Ishikawa (cell line): ENCODE results near the gene KIR3DL1.

ENCODE experiments used
- CEBPB ChIP-seq: IDR thresholded peaks from 2 replicates; pipeline ENCODE4 v1.6.1; 2012
- CREB1 ChIP-seq: IDR thresholded peaks from 2 replicates; pipeline ENCODE4 v1.6.1; 2012; ENCODE audit warnings: low read depth
- EGR1 ChIP-seq: IDR thresholded peaks from 2 replicates; pipeline ENCODE4 v1.6.1; 2012
- EP300 ChIP-seq: IDR thresholded peaks from 2 replicates; pipeline ENCODE4 v1.6.1; 2012; ENCODE audit warnings: borderline replicate concordance
- FOXM1 ChIP-seq: IDR thresholded peaks from 2 replicates; pipeline ENCODE4 v1.6.1; 2012; ENCODE audit warnings: low read depth, borderline replicate concordance
- NFIC ChIP-seq: IDR thresholded peaks from 2 replicates; pipeline ENCODE4 v1.6.1; 2012
- RAD21 ChIP-seq: IDR thresholded peaks from 2 replicates; pipeline ENCODE4 v1.6.1; 2012; ENCODE audit warnings: low read depth
- TAF1 ChIP-seq: IDR thresholded peaks from 2 replicates; pipeline ENCODE4 v1.6.1; 2012; ENCODE audit warnings: low read depth, mild to moderate bottlenecking
- TCF12 ChIP-seq: IDR thresholded peaks from 2 replicates; pipeline ENCODE4 v1.6.1; 2012; ENCODE audit warnings: low read depth
- TEAD4 ChIP-seq: IDR thresholded peaks from 2 replicates; pipeline ENCODE4 v1.6.1; 2012
- YY1 ChIP-seq: IDR thresholded peaks from 2 replicates; pipeline ENCODE4 v1.6.1; 2012; ENCODE audit warnings: low read depth
- ZBTB7A ChIP-seq: IDR thresholded peaks from 2 replicates; pipeline ENCODE4 v1.6.1; 2012; ENCODE audit warnings: low read depth
- TF ChIP-seq, protein P1 (sequence below): IDR thresholded peaks from 2 replicates; pipeline ENCODE4 v1.6.1; 2012
- TF ChIP-seq, protein P2 (sequence below): IDR thresholded peaks from 2 replicates; pipeline ENCODE4 v1.6.1; 2012
- TF ChIP-seq, protein P3 (sequence below): IDR thresholded peaks from 2 replicates; pipeline ENCODE4 v1.6.1; 2012; ENCODE audit warnings: low read depth, mild to moderate bottlenecking

Gene KIR3DL1

DNA sequence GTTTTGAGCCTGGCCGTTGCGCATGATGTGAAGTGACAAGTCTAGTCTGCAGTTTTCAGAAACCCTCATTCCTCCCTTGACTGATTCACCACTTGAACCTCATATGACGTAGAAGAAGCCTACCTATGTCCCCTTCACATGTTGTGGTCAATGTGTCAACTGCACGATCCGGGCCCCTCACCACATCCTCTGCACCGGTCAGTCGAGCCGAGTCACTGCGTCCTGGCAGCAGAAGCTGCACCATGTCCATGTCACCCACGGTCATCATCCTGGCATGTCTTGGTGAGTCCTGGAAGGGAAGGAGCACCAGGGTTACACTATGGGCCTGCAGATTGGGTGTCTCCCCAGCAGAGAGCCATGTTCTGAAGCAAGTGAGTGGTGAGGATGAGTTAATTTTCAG lies 12.9 kb upstream of the KIR3DL1 start, which contains the start of gene KIR2DL4:
Gene KIR2DL4 (plus strand): TSS at position 201 of the 400 bp plus-strand sequence. CDS start 42 bp downstream, at position 243.
- TF ChIP-seq EP300 (no peak), YY1 (no peak), TAF1 (no peak), RAD21 (no peak), CEBPB (no peak), NFIC (no peak), EGR1 (no peak), ZBTB7A (no peak), CREB1 (no peak), TCF12 (no peak), TEAD4 (no peak), FOXM1 (no peak)
- TF ChIP-seq, protein P1, sequence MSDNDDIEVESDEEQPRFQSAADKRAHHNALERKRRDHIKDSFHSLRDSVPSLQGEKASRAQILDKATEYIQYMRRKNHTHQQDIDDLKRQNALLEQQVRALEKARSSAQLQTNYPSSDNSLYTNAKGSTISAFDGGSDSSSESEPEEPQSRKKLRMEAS: no peak
- TF ChIP-seq, protein P2, sequence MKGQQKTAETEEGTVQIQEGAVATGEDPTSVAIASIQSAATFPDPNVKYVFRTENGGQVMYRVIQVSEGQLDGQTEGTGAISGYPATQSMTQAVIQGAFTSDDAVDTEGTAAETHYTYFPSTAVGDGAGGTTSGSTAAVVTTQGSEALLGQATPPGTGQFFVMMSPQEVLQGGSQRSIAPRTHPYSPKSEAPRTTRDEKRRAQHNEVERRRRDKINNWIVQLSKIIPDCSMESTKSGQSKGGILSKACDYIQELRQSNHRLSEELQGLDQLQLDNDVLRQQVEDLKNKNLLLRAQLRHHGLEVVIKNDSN: no peak
- TF ChIP-seq, protein P3, sequence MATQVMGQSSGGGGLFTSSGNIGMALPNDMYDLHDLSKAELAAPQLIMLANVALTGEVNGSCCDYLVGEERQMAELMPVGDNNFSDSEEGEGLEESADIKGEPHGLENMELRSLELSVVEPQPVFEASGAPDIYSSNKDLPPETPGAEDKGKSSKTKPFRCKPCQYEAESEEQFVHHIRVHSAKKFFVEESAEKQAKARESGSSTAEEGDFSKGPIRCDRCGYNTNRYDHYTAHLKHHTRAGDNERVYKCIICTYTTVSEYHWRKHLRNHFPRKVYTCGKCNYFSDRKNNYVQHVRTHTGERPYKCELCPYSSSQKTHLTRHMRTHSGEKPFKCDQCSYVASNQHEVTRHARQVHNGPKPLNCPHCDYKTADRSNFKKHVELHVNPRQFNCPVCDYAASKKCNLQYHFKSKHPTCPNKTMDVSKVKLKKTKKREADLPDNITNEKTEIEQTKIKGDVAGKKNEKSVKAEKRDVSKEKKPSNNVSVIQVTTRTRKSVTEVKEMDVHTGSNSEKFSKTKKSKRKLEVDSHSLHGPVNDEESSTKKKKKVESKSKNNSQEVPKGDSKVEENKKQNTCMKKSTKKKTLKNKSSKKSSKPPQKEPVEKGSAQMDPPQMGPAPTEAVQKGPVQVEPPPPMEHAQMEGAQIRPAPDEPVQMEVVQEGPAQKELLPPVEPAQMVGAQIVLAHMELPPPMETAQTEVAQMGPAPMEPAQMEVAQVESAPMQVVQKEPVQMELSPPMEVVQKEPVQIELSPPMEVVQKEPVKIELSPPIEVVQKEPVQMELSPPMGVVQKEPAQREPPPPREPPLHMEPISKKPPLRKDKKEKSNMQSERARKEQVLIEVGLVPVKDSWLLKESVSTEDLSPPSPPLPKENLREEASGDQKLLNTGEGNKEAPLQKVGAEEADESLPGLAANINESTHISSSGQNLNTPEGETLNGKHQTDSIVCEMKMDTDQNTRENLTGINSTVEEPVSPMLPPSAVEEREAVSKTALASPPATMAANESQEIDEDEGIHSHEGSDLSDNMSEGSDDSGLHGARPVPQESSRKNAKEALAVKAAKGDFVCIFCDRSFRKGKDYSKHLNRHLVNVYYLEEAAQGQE: no peak

DNA sequence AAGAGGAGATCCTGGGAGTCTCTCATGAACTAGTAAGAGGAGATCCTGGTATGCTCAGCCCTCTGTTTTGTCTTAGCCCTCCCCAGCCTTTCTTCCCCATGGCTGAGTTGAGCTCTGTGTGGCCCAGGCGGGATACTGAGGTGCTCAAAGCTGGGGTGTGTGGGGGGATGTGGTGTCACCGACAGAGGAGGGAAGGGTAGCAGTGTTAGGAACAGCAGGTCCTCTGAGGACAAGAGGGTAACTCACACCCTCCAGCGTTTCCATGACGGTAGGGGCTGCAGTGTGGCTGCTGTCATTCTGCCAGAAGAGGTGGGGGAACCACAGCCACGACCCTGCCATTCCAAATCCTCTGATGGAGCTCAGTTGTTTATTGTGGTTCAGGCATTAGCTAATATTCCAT lies 12.2 kb upstream of the KIR3DL1 start:
- TF ChIP-seq ZBTB7A (no peak), YY1 (no peak), TEAD4 (no peak), EGR1 (no peak), TCF12 (no peak), CEBPB (no peak), TAF1 (no peak), CREB1 (no peak), EP300 (no peak), NFIC (no peak)
- TF ChIP-seq, protein P3: no peak
- TF ChIP-seq, protein P1: no peak

DNA sequence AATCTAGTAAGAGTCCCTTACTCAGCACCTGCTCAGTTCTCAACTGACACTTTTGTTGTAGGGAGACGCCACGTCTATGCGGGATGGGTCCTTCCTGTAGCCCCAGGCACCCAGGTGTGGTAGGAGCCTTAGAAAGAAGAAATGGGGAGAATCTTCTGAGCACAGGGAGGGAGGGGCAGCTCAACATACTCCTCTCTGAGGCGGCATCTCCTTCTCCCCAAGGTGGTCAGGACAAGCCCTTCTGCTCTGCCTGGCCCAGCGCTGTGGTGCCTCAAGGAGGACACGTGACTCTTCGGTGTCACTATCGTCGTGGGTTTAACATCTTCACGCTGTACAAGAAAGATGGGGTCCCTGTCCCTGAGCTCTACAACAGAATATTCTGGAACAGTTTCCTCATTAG lies 11.7 kb upstream of the KIR3DL1 start:
- TF ChIP-seq FOXM1: no peak

DNA sequence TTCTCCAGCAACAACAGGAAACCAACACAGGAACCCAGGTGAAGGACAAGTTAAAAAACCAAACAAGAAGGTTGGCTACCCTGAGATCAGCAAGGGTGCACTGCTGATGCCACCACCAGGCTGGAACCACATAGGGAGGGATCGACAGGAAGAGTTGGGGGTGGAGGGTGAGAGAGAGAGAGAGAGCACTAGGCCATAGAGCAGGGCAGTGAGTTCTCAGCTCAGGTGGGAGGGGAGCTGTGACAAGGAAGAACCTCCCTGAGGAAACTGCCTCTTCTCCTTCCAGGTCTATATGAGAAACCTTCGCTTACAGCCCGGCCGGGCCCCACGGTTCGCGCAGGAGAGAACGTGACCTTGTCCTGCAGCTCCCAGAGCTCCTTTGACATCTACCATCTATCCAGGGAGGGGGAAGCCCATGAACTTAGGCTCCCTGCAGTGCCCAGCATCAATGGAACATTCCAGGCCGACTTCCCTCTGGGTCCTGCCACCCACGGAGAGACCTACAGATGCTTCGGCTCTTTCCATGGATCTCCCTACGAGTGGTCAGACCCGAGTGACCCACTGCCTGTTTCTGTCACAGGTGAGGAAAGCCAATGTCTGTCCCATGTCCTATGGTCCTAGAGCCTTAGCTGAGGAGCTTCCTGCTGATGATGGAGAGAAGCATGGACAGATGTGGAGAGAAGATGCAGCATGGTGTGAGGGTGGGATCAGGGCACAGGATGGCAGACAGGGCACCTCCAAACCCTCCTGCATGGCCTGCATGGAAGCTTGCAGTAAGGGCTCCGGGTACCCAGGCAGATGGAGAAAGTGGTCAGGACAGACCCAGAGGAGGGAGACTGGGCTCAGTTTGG lies 10.4 kb upstream of the KIR3DL1 start:
- TF ChIP-seq CEBPB: no peak

DNA sequence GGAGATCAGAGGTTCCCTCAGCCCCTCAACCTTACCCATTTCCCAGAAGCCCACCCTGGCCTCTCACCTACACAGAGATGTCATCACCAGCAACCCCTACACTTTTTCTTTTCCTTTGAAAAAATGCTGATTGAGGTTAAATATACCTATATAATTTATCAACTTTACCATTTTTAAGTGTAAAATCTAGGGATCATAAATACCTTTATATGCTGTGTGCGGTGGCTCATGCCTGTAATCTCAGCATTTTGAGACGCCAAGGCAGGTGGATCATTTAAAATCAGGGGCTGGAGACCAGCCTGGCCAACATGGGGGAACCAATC lies 9.8 kb upstream of the KIR3DL1 start:
- TF ChIP-seq CEBPB: no peak
- TF ChIP-seq RAD21: no peak
- no peak for TF ChIP-seq ZBTB7A
- no peak for TF ChIP-seq TCF12
- no peak for TF ChIP-seq NFIC
- TF ChIP-seq, protein P2: no peak
- no peak for TF ChIP-seq CREB1
- no peak for TF ChIP-seq FOXM1

DNA sequence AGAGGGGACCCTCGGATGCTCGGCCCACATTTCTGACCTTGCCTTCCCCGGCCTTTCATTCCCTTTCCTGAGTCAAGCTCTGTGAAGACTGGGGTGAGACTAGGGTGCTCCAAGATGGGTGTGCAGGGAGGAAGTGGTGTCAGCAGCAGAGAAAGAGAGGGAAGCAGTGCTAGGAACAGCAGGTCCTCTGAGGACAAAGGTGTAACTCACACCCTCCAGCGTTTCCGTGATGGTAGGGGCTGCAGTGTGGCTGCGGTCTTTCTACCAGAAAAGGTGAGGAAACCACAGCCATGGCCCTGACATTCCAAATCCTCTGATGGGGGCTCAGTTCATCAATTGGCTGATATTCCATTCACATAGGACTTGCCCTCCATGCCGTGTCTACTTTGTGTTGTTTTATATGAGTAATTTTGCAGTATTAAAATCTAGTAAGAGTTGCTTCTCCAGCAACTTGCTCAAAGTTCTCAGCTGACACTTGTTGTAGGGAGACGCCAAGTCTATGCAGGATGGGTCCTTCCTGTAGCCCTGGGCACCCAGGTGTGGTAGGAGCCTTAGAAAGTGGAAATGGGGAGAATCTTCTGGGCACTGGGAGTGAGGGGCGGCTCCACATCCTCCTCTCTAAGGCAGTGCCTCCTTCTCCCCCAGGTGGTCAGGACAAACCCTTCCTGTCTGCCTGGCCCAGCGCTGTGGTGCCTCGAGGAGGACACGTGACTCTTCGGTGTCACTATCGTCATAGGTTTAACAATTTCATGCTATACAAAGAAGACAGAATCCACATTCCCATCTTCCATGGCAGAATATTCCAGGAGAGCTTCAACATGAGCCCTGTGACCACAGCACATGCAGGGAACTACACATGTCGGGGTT lies 1.6 kb downstream of the KIR3DL1 start:
- TF ChIP-seq RAD21 (no peak), CEBPB (no peak), EP300 (no peak)
- TF ChIP-seq, protein P3: no peak
